H1 (cell line): ENCODE measurements around the gene FAM50A. TPM values are rescaled to one million over a fixed set of nuclear protein-coding genes. Genes with fewer than 3 reads are reported as not detected.

Experiments used
- CTCF ChIA-PET: fragments of 300-600 bp; sonication (Branson Sonifier 250); formaldehyde crosslinking; loops from one replicate; lab custom pipeline; 2021; ENCODE audit not compliant: partially characterized antibody; lab: Charles Lee
- POLR2A ChIA-PET: fragments of 300-600 bp; sonication (Branson Sonifier 250); formaldehyde crosslinking; loops from one replicate; lab custom pipeline; 2021; ENCODE audit warnings: inconsistent platforms; ENCODE audit not compliant: partially characterized antibody; lab: Charles Lee
- DNase-seq, 2 experiments: peaks; one replicate each; pipeline versions ENCODE4 v3.0.0 to v3.0.0-alpha.2; 2010 to 2022; ENCODE audit warnings: low spot score in 2 of 2, low read depth in 1 of 2, mixed read lengths in 1 of 2
- FAIRE-seq: peaks from 2 replicates; lab custom pipeline; 2011; peaks lifted over from hg19 to GRCh38; lab: Jason Lieb, UNC
- H2AFZ ChIP-seq: 2 replicates; pipeline ENCODE4 v1.8.1; 2012; ENCODE audit warnings: low read length, inconsistent platforms
- H2AK5ac ChIP-seq: 2 replicates; pipeline ENCODE4 v1.6.1; 2013; ENCODE audit warnings: low read depth, low read length
- H2BK120ac ChIP-seq: replicated peaks from 2 replicates; pipeline ENCODE3; 2013; ENCODE audit warnings: low read depth, low read length, inconsistent platforms
- H2BK12ac ChIP-seq: 2 replicates; pipeline ENCODE4 v1.6.1; 2013; ENCODE audit warnings: low read depth, low read length
- H2BK15ac ChIP-seq: 2 replicates; pipeline ENCODE4 v1.6.1; 2013; ENCODE audit warnings: low read length
- H2BK20ac ChIP-seq: 2 replicates; pipeline ENCODE4 v1.6.1; 2013; ENCODE audit warnings: low read length
- H2BK5ac ChIP-seq: 2 replicates; pipeline ENCODE4 v1.6.1; 2013; ENCODE audit warnings: low read depth, low read length
- H3K14ac ChIP-seq: 2 replicates; pipeline ENCODE4 v1.6.1; 2013; ENCODE audit warnings: inconsistent platforms; ENCODE audit not compliant: insufficient read length
- H3K18ac ChIP-seq: 2 replicates; pipeline ENCODE4 v1.6.1; 2013; ENCODE audit warnings: low read length; ENCODE audit errors: extremely low read depth
- H3K23ac ChIP-seq: 2 replicates; pipeline ENCODE4 v1.6.1; 2013; ENCODE audit warnings: inconsistent platforms; ENCODE audit not compliant: insufficient read length
- H3K23me2 ChIP-seq: 2 replicates; pipeline ENCODE4 v1.6.1; 2013; ENCODE audit warnings: low read depth, low read length
- H3K27ac ChIP-seq: 2 replicates; pipeline ENCODE4 v1.6.1; 2011; ENCODE audit warnings: low read depth, low read length, inconsistent platforms
- H3K27me3 ChIP-seq, 4 experiments: replicated peaks in 1 of 4; 1 replicate in 1 of 4; 2 replicates in 3 of 4; pipeline versions ENCODE4 v1.6.1 to v1.8.1; 2011 to 2013; ENCODE audit warnings: low read length in 3 of 4, mild to moderate bottlenecking in 3 of 4, inconsistent platforms in 2 of 4, mixed read lengths in 2 of 4, moderate library complexity in 1 of 4; ENCODE audit not compliant: control insufficient read depth in 3 of 4, insufficient read depth in 3 of 4; ENCODE audit errors: extremely low read depth in 1 of 4
- H3K36me3 ChIP-seq, 4 experiments: 2 replicates each; pipeline versions ENCODE4 v1.6.1 to v1.8.1; 2011 to 2013; ENCODE audit warnings: mild to moderate bottlenecking in 4 of 4, low read length in 3 of 4, moderate library complexity in 2 of 4, control low read depth in 1 of 4, inconsistent platforms in 1 of 4; ENCODE audit not compliant: insufficient read depth in 4 of 4, control insufficient read depth in 2 of 4
- H3K4ac ChIP-seq: replicated peaks from 2 replicates; pipeline ENCODE3; 2013; ENCODE audit warnings: low read length, low read depth, mixed read lengths, inconsistent platforms; ENCODE audit not compliant: insufficient read length
- H3K4me1 ChIP-seq, 4 experiments: replicated peaks in 1 of 4; 1 replicate in 1 of 4; 2 replicates in 3 of 4; pipeline versions ENCODE4 v1.6.1 to v1.8.1; 2011 to 2013; ENCODE audit warnings: low read length in 3 of 4, inconsistent platforms in 2 of 4, mixed read lengths in 1 of 4; ENCODE audit not compliant: insufficient read depth in 4 of 4, control insufficient read depth in 3 of 4
- H3K4me2 ChIP-seq, 2 experiments: 2 replicates each; pipeline versions ENCODE4 v1.6.1 to v1.8.1; 2011 to 2013; ENCODE audit warnings: low read depth in 2 of 2, low read length in 2 of 2, control low read depth in 1 of 2, inconsistent platforms in 1 of 2, mild to moderate bottlenecking in 1 of 2; ENCODE audit not compliant: insufficient read depth in 1 of 2
- H3K4me3 ChIP-seq, 4 experiments: fragments of 200-600, 300-600 bp in 1 of 4; sonication (generic), shearing (Covaris generic), sonication (Bioruptor Twin) in 1 of 4; 2 replicates each; pipeline versions ENCODE4 v1.5.1 to v1.8.1; 2011 to 2016; ENCODE audit warnings: low read length in 4 of 4, low read depth in 3 of 4, control low read depth in 2 of 4, inconsistent platforms in 2 of 4, mild to moderate bottlenecking in 2 of 4, mixed read lengths in 1 of 4, moderate library complexity in 1 of 4; ENCODE audit not compliant: insufficient read depth in 2 of 4; ENCODE audit errors: extremely low read depth in 1 of 4
- H3K56ac ChIP-seq: replicated peaks from 2 replicates; pipeline ENCODE3; 2013; ENCODE audit warnings: low read depth, mild to moderate bottlenecking, mixed read lengths, low read length, inconsistent platforms; ENCODE audit not compliant: insufficient read length
- H3K79me1 ChIP-seq: 2 replicates; pipeline ENCODE4 v1.6.1; 2013; ENCODE audit warnings: low read depth, low read length, control low read depth
- H3K79me2 ChIP-seq, 2 experiments: 2 replicates each; pipeline versions ENCODE4 v1.6.1 to v1.8.1; 2012 to 2013; ENCODE audit warnings: low read length in 2 of 2, mild to moderate bottlenecking in 2 of 2, inconsistent platforms in 1 of 2; ENCODE audit not compliant: insufficient read depth in 2 of 2, control insufficient read depth in 1 of 2
- H3K9ac ChIP-seq, 4 experiments: replicated peaks in 1 of 4; 1 replicate in 1 of 4; 2 replicates in 3 of 4; pipeline versions ENCODE4 v1.6.1 to v1.8.1; 2011 to 2013; ENCODE audit warnings: low read depth in 3 of 4, low read length in 3 of 4, control low read depth in 2 of 4, mild to moderate bottlenecking in 2 of 4, moderate library complexity in 2 of 4, inconsistent platforms in 1 of 4; ENCODE audit errors: extremely low read depth in 1 of 4
- H3K9me3 ChIP-seq, 2 experiments: 2 replicates each; pipeline versions ENCODE4 v1.6.1 to v1.8.1; 2012 to 2013; ENCODE audit warnings: mild to moderate bottlenecking in 2 of 2, moderate library complexity in 2 of 2, control low read depth in 1 of 2, inconsistent platforms in 1 of 2, low read depth in 1 of 2, low read length in 1 of 2, mixed read lengths in 1 of 2; ENCODE audit not compliant: insufficient read depth in 2 of 2
- H4K20me1 ChIP-seq, 2 experiments: replicated peaks in 1 of 2; 2 replicates each; pipeline versions ENCODE3 to v1.8.1; 2011 to 2013; ENCODE audit warnings: inconsistent platforms in 2 of 2, low read length in 2 of 2, mild to moderate bottlenecking in 1 of 2; ENCODE audit not compliant: insufficient read depth in 2 of 2, control insufficient read depth in 1 of 2
- H4K5ac ChIP-seq: 2 replicates; pipeline ENCODE4 v1.6.1; 2013; ENCODE audit warnings: low read length, low read depth, mixed read lengths, inconsistent platforms; ENCODE audit not compliant: insufficient read length
- H4K8ac ChIP-seq: 2 replicates; pipeline ENCODE4 v1.8.0; 2013; ENCODE audit warnings: mild to moderate bottlenecking, moderate library complexity, low read length, inconsistent platforms; ENCODE audit not compliant: insufficient read depth; ENCODE audit errors: extremely low read depth
- H4K91ac ChIP-seq: replicated peaks from 2 replicates; pipeline ENCODE3; 2013; ENCODE audit warnings: low read length, mixed read lengths, inconsistent platforms; ENCODE audit not compliant: insufficient read length
- CEBPB ChIP-seq: IDR thresholded peaks from 2 replicates; pipeline ENCODE4 v1.6.1; 2012; ENCODE audit warnings: low read depth, low read length
- E2F6 ChIP-seq: IDR thresholded peaks from 2 replicates; pipeline ENCODE4 v1.6.1; 2012; ENCODE audit warnings: inconsistent platforms
- EZH2 ChIP-seq: fragments of 200-600 bp; sonication (generic); IDR thresholded peaks from 2 replicates; pipeline ENCODE4 v1.7.1; 2012; ENCODE audit warnings: low read depth, mild to moderate bottlenecking, moderate library complexity, low read length, inconsistent platforms; ENCODE audit not compliant: severe bottlenecking
- NANOG ChIP-seq: IDR thresholded peaks from 2 replicates; pipeline ENCODE4 v1.6.1; 2011; ENCODE audit warnings: low read length, low read depth, mild to moderate bottlenecking, inconsistent platforms; ENCODE audit not compliant: insufficient read depth, poor library complexity, severe bottlenecking
- PHF8 ChIP-seq: fragments of 200-600 bp; sonication (generic); conservative IDR thresholded peaks from 2 replicates; pipeline ENCODE4 v1.7.1; 2012; ENCODE audit warnings: low read depth, mild to moderate bottlenecking, inconsistent platforms, low read length, moderate library complexity
- RAD21 ChIP-seq, 2 experiments: IDR thresholded peaks in 1 of 2; conservative IDR thresholded peaks in 1 of 2; 2 replicates each; pipeline ENCODE4 v1.6.1; 2011; ENCODE audit warnings: low read depth in 2 of 2, low read length in 2 of 2, improper control_type of control experiment in 1 of 2, inconsistent platforms in 1 of 2, mild to moderate bottlenecking in 1 of 2, moderate library complexity in 1 of 2
- SIN3A ChIP-seq, 2 experiments: IDR thresholded peaks in 1 of 2; conservative IDR thresholded peaks in 1 of 2; 2 replicates each; pipeline ENCODE4 v1.6.1; 2011 to 2012; ENCODE audit warnings: low read length in 2 of 2, improper control_type of control experiment in 1 of 2, low read depth in 1 of 2, mild to moderate bottlenecking in 1 of 2
- SIRT6 ChIP-seq: IDR thresholded peaks from one replicate; pipeline ENCODE4 v1.7.1; 2012; ENCODE audit warnings: low read length, inconsistent platforms
- SP1 ChIP-seq: IDR thresholded peaks from 2 replicates; pipeline ENCODE4 v1.6.1; 2011; ENCODE audit warnings: low read depth, low read length
- USF2 ChIP-seq: IDR thresholded peaks from 2 replicates; pipeline ENCODE4 v1.6.1; 2011; ENCODE audit warnings: low read length, improper control_type of control experiment
- YY1 ChIP-seq: IDR thresholded peaks from 2 replicates; pipeline ENCODE4 v1.6.1; 2011; ENCODE audit warnings: low read depth, mild to moderate bottlenecking, low read length
- WGBS, 2 experiments: shearing (Covaris generic) in 1 of 2; methylation state at CpG; one replicate each; pipeline versions ENCODE4 v1.1.6 to v1.1.7; 2013 to 2015; ENCODE audit warnings: low lambda C conversion rate in 2 of 2, mixed read lengths in 2 of 2, inconsistent platforms in 1 of 2, low coverage in 1 of 2, missing lambda C conversion rate in 1 of 2; ENCODE audit not compliant: insufficient replicate concordance in 2 of 2, insufficient coverage in 1 of 2, insufficient read length in 1 of 2; ENCODE audit errors: extremely low coverage in 1 of 2, missing lambda C conversion rate in 1 of 2; 5-methylcytosine and 5-hydroxymethylcytosine counted together
- polyA plus RNA-seq, 7 experiments: library from polyadenylated mRNA; depleted of rRNA in 3 of 7; stranded (reverse) in 5 of 7; unstranded in 2 of 7; fragments of >200 nt in 5 of 7; fragments of 200-250 nt in 2 of 7; gene quantifications; 1 replicate in 5 of 7; 2 replicates in 1 of 7; 4 replicates in 1 of 7; pipeline versions ENCODE4 v1.2.1 to v1.2.3, GENCODE V29; 2011 to 2013; ENCODE audit warnings: missing spikeins in 2 of 7, mixed read lengths in 2 of 7
- total RNA-seq: library from RNA; stranded (reverse); fragmentation: NEBNext Ultra II Directional; extraction: Animal tissue kit (Norgen Biotek cat#: 25700); gene quantifications from 2 replicates; pipeline ENCODE4 v1.2.1, GENCODE V29; 2021

FAM50A gene
- total and polyA plus RNA-seq, 2 of the 8 experiments (the other 6 are each of a cell fraction or from before 2014, with no cell fraction given): 30.7 to 48.7 TPM

GRCh38 chrX:154412468-154412867 is 31.5 kb upstream of the FAM50A start:
- H3K36me3 ChIP-seq: peaks cover 0 to 5% (median 0%) of the 10 kb centered on the region in 4 experiments; a peak in 1 of 8 replicates
- DNase-seq: no peak
- H4K20me1 ChIP-seq: no peaks in the 10 kb centered on the region
- peaks cover 2 to 11% (median 3%) of the 10 kb centered on the region in 4 experiments; a peak in 4 of 7 replicates for H3K4me1 ChIP-seq
- H2AFZ ChIP-seq: 0 out of 2 replicates have a peak overlapping the region, but pooled peaks have one; percentile 62
- no peaks in the 10 kb centered on the region for H3K79me2 ChIP-seq
- no peak overlapping the region for H3K14ac ChIP-seq
- no peak overlapping the region for H2BK12ac ChIP-seq
- H3K18ac ChIP-seq: no peak overlapping the region
- ChIA-PET POLR2A (interaction anchor here (0.7 to 6.4 kb wide), 5 partner anchors 9 to 45 kb away, joined by 3 to 124 read pairs (median 4); partner anchors contain the start of gene RPL10), CTCF (interaction anchor here (1.1 kb wide), 1 partner anchor 28 kb away, joined by 4 read pairs; no protein-coding TSS in a partner anchor)
- peak overlapping the region; percentile 44 to 65 for H3K4me2 ChIP-seq
- H2BK5ac ChIP-seq: no peak overlapping the region
- no peaks in the 10 kb centered on the region for H3K23me2 ChIP-seq
- WGBS, 2 experiments: 0% methylated on average over 1 of the region's 4 CpGs; no CpG with 5 or more reads in 1 of the 2 experiments
- H4K5ac ChIP-seq: no peak overlapping the region
- H3K4me3 ChIP-seq: peak overlapping the region; percentile 47 to 69 (median 62); a peak in 7 of 8 replicates
- no peak overlapping the region for H2BK120ac ChIP-seq
- no peak overlapping the region for H4K91ac ChIP-seq
- no peak overlapping the region for H3K56ac ChIP-seq
- H3K9me3 ChIP-seq: no peaks in the 10 kb centered on the region
- H4K8ac ChIP-seq: no peak overlapping the region
- no peak overlapping the region for H3K23ac ChIP-seq
- no peak overlapping the region for H3K9ac ChIP-seq
- H2AK5ac ChIP-seq: no peak overlapping the region
- H3K79me1 ChIP-seq: no peaks in the 10 kb centered on the region
- H3K27me3 ChIP-seq: no peaks in the 10 kb centered on the region
- H2BK20ac ChIP-seq: no peak overlapping the region
- no peak for FAIRE-seq
- H3K27ac ChIP-seq: no peak overlapping the region
- H2BK15ac ChIP-seq: no peak overlapping the region
- no peak overlapping the region for H3K4ac ChIP-seq
- TF ChIP-seq USF2 (no peak), NANOG (no peak), E2F6 (no peak), EZH2 (no peak), SIN3A (conservative IDR thresholded peaks at IDR 0.05 in 1 of 2, IDR thresholded peaks at IDR 0.05 in 1 of 2; ENCODE audit: low read depth in 1 of 2, low read length in 2 of 2) (no peak), SP1 (no peak), YY1 (no peak), RAD21 (IDR thresholded peaks at IDR 0.05 in 1 of 2, conservative IDR thresholded peaks at IDR 0.05 in 1 of 2; ENCODE audit: low read depth in 2 of 2, low read length in 2 of 2) (no peak), SIRT6 (no peak), PHF8 (no peak), CEBPB (no peak)
